Myocyte (in vitro differentiated cells): ENCODE results near the gene ZSWIM8. TPM values are rescaled to one million over a fixed set of nuclear protein-coding genes. Genes with fewer than 3 reads are reported as not detected.

Experiments
- DNase-seq: peaks from one replicate; pipeline ENCODE4 v3.0.0-alpha.2; 2012; ENCODE audit warnings: low read depth
- polyA plus RNA-seq: library from polyadenylated mRNA; unstranded; fragments of >200 nt; gene quantifications from one replicate; pipeline ENCODE4 v1.2.1, GENCODE V29; 2012; ENCODE audit warnings: missing spikeins
- total RNA-seq: library from RNA; depleted of rRNA; stranded (reverse); fragments of >200 nt; gene quantifications from 2 replicates; pipeline ENCODE4 v1.2.3, GENCODE V29; 2014

The ZSWIM8 gene, protein sequence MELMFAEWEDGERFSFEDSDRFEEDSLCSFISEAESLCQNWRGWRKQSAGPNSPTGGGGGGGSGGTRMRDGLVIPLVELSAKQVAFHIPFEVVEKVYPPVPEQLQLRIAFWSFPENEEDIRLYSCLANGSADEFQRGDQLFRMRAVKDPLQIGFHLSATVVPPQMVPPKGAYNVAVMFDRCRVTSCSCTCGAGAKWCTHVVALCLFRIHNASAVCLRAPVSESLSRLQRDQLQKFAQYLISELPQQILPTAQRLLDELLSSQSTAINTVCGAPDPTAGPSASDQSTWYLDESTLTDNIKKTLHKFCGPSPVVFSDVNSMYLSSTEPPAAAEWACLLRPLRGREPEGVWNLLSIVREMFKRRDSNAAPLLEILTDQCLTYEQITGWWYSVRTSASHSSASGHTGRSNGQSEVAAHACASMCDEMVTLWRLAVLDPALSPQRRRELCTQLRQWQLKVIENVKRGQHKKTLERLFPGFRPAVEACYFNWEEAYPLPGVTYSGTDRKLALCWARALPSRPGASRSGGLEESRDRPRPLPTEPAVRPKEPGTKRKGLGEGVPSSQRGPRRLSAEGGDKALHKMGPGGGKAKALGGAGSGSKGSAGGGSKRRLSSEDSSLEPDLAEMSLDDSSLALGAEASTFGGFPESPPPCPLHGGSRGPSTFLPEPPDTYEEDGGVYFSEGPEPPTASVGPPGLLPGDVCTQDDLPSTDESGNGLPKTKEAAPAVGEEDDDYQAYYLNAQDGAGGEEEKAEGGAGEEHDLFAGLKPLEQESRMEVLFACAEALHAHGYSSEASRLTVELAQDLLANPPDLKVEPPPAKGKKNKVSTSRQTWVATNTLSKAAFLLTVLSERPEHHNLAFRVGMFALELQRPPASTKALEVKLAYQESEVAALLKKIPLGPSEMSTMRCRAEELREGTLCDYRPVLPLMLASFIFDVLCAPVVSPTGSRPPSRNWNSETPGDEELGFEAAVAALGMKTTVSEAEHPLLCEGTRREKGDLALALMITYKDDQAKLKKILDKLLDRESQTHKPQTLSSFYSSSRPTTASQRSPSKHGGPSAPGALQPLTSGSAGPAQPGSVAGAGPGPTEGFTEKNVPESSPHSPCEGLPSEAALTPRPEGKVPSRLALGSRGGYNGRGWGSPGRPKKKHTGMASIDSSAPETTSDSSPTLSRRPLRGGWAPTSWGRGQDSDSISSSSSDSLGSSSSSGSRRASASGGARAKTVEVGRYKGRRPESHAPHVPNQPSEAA (N-terminal part only)
- 79.9 and 103 TPM in 2 replicates for total RNA-seq
- 103 TPM for polyA plus RNA-seq

DNA sequence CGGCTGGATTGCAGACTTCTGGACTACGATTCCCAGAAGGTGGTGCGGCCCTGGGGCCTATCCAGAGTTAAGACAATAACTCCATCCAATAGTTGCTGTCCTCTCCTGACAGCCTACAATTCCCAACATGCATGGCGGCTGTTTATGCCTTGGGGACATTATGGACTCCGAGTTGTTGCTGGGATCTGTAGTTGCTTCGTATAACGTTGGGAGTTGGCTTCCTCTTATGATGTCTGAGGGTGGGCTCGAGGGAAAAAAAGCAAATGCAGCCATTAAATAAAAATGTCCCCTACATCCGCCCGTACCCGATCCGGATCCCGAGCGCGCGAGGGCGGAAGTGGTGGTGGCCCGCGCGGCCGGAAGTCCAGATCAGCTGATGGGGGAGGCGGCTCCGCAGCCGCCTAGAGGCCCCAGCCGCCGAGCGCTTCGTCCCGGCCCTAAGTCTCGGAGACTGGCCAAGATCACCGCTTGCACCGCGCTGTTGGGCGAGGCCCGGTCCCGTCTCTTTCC is at the start of gene ZSWIM8:
Gene ZSWIM8, plus strand, starts transcription at position 396 of the 510 bp plus-strand sequence. CDS start 273 bp downstream, outside the sequence.
- DNase-seq: peak; percentile 96

DNA sequence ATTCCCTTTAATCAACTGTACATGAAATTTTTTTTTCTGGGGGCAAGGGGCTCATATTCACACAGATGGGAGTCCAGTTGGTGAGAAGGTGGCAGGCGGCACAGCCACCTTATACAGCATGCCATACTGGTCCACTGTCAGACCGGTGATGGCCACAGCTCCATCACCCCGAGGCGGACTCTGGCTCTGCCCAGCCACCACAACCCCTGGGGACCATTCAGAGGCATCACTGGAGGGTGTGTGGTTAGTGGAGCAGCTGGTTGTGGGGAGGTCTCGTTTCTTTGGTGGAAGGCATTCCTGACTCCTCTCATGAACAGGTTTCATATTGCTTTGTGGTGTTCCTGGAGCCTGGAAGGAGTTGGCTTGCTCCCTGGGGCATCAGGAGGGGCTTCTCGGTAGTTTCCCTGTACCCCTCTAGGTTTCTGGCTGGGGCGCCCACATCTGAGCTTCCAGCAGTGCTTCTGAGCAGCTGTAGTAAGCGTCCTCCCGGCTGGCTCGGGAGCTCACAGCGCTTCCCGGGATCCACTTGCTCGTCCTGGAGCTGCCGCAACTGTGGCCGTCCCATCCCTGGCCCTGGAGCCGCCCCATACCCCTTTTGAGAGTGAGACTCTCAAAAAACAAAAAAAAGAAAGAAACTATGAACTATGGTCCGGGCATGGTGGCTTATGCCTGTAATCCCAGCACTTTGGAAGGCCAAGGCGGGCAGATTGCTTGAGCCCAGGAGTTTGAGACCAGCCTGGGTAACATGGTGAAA is 44.7 kb upstream of the ZSWIM8 start:
- peak; percentile 91 for DNase-seq

DNA sequence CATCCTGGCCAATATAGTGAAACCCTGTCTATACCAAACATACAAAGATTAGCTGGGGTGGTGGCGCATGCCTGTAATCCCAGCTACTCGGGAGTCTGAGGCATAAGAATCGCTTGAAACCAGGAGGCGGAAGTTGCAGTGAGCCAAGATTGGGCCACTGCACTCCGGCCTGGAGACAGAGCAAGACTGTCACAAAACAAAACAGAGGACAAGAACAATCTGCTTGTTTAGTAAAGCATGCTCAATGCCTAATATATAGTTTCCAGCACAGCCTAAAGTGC is 43.0 kb upstream of the ZSWIM8 start:
- DNase-seq: no peak

DNA sequence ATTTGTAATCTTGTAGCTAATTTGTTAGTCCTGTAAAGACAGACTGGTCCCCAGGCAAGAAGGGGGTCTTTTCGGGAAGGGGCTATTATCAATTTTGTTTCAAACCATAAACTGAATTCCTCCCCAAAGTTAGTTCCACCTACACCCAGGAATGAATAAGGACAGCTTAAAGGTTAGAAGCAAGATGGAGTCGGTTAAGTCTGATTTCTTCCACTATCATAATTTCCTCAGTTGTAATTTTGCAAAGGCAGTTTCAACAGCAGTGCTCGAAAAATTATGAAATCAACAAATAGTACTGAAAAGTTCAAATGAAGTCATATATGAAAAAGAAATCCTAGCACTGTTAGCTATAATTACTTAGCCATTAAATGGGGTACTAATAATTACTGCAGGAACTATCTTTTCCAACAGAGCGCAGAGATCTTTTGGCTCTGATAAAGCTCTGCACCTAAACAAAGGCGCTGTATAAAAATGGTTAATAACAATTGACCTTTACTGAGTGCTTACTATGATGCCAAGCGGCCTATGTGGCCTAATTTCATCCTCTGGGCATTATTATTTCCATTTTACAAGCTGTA is 42.0 kb upstream of the ZSWIM8 start:
- DNase-seq: no peak

DNA sequence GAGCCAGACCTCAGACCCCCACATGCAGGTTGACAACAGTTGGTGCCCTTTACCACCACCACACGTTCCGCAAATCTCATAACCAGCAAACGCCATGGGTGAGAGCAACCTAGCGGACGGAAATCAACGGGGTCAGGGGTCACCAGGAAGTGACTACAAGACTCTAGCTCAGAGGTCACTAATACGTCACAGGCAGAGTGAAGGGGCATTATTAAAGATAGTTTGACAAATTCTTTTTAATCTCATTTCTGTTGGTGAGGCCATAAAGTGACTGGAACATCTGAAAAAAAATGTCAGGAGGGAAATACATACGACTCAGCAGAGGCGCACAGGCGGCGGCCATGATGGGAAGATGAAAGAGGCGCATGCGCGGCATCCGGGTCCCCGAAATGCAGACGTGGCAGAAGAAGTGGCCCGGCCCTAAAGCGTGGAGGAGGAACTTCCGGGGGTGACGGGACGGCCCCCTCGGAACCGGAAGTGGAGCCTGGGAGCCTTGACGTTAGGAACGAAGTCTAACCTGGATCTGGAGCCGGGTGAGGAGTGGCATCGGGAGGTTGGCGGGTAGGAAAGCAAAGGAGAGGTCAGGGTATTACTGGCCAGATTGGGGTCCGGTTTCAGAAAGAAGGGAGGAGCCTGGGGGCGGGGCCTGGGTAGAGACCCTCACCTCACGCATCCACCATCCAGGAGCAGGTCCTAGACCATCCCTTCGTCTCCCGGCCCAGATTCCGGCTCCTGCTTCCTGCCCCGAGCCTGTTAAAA is 41.3 kb upstream of the ZSWIM8 start, which contains the start of gene SEC24C:
Gene SEC24C, plus strand, starts transcription at position 468 of the 759 bp plus-strand sequence. CDS start 2,461 bp downstream, outside the sequence.
- peak; percentile 97 for DNase-seq

DNA sequence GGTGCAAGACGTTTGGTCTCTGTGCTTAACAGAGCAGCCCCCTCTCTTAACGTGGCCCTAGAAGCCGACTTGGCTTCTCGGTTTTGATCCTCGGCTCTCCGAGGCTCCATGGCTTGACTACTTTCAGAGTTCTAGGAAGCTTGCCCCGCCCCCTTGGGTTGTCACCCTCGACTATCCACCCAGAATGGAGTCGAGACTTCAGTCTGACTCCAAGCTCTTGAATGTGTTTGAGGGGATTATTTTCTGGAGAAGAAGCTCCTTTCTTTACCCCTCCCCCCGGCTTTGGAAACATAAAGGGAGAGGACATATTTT is 40.8 kb upstream of the ZSWIM8 start:
- peak; percentile 73 for DNase-seq

DNA sequence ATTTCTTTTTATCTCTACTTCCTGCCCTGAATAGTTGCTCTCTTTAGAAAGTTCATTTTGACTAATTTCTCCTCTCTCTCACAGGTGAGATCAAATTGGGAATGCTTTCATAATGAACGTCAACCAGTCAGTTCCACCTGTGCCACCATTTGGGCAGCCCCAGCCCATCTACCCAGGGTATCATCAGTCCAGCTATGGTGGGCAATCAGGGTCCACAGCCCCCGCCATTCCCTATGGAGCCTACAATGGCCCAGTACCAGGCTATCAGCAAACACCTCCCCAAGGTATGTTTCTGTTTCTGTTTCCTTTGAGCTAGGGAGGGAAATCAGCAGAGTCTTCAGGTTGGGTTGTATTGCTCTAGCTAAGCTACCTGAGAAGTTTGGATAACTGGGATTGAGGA is 38.7 kb upstream of the ZSWIM8 start:
- DNase-seq: no peak

DNA sequence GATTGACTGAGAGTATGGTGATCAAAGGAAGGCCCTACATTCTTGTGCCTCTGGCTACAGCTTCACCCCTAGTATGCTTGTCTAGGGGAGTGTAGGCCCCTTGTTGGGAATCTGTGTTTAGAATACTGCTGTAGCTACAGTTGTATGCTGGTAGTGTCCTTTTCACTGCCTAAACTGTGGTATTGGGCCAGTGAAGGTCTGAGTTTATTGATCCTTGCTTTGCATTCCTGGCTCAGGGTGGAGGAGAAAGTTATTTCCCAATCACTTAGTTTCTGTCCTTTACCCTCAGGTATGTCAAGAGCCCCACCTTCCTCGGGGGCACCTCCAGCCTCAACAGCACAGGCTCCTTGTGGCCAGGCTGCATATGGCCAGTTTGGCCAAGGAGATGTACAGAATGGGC is 34.6 kb upstream of the ZSWIM8 start:
- no peak for DNase-seq

DNA sequence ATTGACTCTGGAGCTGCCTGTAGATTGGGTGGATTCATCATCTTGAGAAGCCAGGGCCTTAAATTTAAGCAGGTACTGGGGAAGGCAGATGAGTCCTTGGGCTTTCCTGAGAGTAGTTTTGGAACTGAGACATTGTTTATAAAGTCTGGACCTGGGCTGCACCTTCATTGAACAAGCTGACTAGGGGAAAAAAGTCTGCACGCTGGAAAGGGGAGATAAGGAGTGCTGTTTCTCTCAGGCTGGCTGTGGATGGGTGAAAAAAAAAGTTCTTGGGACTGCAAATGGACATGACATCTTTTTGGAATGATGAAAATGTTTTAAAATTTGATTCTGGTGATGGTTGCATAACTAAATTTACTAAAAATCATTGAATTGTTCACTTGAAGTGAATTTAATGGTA is 29.2 kb upstream of the ZSWIM8 start:
- DNase-seq: no peak

DNA sequence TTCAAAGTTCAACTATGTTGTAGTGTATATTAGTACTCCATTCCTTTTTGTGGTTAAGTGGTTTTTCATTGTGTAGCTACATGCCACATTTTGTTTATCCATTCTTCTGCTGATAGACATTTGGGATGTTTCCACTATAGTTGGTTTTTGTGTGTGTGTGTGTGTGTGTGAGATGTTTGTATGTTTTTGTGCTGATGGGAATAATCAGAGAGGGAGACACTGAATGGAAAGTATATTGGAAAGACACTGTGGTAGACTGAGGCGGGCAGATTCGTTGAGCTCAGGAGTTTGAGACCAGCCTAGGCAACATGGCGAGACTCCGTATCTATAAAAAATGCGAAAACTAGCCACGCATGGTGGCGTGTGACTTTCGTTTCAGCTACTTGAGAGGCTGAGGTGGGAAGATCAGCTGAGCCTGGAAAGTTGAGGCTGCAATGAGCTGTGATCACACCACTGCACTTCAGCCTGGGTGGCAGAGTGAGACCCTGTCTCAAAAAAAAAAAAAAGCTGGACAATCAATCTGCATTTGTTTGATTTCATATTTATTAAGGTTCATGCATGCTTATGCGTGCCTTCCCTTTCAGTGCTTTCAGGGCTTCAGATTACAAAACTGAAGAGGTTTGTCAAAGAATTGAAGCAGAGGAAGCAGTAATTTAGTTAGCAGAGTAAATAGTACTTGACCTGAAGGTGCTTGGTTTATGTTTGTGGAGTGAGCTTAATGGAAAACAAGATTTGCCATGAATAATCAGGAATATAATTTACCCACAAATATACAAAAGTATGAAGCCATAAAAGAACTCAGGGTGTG is 26.5 kb upstream of the ZSWIM8 start:
- DNase-seq: no peak

DNA sequence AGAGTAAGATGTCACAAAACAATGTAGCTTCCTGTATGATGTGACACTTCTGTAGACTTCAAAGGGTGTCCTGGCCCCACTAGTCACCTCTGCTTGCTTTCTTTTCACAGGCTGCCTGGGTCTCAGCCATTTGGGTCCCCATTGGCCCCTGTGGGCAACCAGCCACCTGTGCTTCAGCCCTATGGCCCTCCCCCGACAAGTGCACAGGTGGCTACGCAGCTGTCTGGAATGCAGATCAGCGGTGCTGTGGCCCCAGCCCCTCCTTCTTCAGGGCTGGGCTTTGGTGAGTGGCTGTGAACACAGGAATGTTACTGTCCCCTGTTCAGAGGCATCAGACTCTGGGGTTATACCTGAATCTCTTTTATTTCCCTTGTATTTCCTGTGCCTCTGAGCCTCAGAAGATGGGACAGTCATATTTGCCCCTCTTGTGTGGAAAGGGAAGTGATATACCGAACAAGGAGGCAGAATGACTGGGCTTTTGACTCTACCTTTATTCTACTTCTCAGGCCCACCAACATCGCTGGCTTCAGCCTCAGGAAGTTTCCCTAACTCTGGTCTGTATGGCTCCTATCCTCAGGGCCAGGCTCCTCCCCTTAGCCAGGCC is 25.8 kb upstream of the ZSWIM8 start:
- peak; percentile 80 for DNase-seq

DNA sequence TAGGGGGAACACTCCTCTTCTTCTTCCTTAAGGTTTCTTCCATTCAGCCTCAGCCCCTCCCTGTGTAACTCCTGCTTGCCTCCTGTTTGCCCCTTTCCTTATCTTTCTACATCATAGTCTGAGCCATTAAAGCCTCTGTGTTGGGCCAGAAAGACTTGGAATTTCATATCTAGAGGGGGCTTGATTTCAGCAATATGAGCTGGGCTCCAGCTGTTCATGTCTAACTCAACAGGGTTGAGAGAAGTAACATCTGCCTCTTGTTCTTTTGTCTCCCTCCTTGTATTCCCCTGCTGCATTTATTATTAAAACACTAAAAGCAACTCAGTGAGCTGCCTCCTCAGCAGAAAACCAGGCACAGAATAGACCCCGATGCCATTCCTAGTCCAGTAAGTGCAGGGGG is 23.6 kb upstream of the ZSWIM8 start:
- no peak for DNase-seq

DNA sequence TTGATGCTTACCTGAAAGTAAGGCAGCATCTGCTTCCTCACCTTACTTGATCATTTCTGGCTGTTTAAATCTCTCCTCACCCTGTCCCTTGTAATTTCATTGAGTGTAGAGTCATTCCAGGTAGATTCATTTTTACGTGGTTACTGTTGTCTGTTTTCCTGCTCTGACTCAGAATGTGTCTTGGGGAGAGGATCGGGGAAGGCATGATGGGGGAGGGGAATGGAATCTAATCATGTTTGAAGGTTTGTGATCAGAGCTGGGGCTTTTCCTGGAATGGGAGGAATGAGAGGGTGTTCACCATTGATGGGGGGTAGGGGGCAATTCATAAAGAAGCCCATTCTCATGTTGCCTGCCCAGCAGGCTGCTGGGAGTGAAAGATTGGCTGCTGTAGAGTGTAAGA is 22.5 kb upstream of the ZSWIM8 start:
- no peak for DNase-seq

DNA sequence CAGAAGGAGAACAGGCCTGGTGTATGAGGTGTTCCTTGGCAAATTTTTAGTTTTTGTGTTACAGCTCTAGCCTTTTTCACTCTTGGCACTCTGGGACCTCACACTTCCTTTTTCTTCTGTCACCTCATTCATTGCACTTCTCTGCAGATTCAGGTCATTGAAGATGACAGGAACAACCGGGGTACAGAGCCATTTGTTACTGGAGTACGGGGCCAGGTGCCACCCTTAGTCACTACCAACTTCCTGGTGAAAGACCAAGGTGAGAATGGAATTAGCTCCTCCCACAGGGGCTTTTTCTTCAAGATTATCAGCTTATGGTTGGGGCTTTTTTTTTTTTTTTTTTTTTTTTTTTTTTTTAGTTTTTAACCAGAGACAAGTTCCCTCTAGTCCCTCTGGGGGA is 22.1 kb upstream of the ZSWIM8 start:
- DNase-seq: no peak

DNA sequence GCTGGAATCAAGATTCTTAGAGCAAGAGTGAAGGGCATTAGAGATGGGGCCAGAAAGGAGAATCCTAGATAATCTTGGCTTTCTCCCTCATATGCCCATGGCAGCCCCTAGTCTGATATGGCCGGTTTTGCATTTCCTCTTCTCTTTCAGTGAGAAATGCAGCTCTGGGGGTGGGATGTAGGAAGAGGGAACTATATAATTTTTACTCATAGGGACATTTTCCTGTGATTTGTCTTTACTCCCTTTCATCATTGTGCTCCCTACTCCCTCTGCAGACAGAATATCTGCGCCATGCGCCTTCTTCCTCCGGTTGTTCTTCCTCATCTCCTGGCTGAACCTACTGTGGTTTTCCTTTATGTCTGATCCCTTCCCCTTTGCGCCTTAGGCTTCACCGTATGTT is 20.3 kb upstream of the ZSWIM8 start:
- no peak for DNase-seq

DNA sequence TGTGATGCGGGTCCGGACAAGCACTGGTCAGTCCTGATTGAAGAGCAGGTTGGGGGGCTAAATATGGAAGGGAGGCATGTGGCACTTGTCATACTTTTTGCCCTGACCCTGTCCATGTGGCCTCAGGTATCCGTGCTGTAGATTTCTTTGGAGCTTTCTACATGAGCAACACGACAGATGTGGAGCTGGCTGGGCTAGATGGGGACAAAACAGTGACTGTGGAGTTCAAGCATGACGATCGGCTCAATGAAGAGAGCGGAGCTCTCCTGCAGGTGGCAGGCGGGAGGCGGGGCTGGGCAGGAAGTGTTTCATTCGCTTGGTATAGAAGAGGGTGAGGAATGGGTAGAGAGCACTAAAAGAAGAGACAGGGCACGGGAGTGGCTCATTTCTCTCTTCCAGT is 16.5 kb upstream of the ZSWIM8 start:
- DNase-seq: no peak

DNA sequence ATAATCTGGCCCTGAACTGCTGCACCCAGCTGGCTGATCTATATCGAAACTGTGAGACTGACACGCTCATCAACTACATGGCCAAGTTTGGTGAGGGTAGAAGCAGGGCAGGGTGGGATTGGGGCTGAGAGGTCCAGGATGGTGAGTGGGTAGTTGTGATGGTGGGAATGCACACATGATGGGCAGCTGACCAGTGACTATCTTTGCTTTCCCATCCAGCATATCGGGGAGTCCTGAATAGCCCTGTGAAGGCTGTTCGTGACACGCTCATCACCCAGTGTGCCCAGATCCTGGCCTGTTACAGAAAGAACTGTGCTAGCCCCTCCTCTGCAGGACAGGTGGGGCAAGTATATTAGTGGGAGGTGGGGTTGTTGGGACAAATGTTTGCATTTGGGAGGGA is 16.0 kb upstream of the ZSWIM8 start:
- no peak for DNase-seq

DNA sequence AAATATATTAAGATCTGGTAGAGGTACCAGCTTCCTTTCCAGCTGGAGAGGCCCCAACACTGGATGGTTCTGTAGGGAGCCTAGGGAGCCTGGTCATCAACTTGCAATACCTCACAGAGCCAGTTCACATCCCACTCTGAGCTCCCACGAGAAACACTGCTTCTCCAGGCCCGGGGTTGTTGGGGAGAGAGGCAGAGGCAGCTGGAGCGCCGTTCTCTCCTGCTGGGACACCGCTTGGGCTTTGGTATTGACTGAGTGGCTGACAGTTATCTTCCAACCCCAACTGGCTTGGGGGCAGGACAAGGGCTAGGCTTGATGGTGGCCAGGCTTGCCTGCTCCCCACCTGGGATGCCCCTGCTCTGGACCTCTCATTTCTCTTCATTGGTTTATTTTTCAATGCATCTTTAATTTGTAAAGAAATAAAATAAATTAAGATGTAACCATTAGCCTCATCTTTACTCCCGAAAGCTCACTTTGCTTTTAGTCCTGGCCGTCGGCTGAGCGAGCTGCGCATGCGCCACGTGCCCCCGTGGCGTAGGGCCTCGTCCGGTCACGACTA is 13.6 kb upstream of the ZSWIM8 start:
- DNase-seq: peak; percentile 89
